ENCODE measurements around the gene NKG7.

Gene NKG7

DNA sequence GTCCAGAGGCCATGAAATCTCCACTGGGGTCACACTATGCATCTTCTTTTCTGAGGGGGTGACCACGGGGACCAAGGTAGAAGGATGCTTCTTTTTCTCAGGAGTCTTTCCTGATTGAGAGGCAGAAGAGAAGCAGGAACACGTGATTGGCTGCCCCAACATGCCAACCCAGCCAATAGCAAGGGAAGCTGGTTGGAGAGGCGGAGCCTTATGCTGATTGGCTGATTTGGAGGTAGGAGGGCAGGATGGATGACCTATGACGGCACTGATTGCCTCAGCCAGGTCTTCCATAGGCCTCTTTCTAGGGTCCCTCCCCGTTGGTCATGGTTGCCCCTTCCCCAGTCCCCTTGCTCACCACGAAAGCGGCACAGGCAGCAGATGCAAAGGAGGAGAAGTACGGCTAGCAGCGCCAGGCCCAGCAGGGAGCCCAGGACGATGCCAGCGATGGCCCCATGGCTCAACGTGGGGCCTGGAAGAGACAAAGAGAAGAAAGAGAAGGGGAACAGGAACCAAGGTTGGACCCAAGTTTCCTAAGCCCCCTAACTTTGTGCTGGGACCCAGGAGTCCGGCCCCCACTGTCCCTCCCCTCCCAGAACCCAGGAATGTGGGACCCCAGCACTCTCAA lies 38.5 kb downstream of the NKG7 start:
- FAIRE-seq, result no peak

DNA sequence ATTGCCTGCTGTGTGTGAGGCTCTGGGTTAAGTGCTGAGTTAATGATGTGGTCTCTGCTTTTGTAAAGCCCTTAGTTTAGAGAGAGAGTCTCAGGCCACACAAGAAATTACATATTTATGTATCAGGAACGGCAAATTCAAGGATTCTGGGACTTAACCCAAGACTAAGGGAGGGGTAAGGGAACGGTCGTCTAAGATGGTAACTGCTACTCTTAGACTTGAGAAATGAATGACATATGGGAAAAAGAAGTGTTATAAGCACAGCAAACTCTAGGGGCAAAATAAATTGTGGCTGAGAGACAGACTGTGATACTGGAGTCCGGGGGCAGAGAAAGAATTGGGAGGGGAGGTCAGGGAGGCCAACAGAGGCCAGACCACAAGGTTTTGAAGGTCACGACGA lies 40.7 kb downstream of the NKG7 start:
- FAIRE-seq, result no peak

DNA sequence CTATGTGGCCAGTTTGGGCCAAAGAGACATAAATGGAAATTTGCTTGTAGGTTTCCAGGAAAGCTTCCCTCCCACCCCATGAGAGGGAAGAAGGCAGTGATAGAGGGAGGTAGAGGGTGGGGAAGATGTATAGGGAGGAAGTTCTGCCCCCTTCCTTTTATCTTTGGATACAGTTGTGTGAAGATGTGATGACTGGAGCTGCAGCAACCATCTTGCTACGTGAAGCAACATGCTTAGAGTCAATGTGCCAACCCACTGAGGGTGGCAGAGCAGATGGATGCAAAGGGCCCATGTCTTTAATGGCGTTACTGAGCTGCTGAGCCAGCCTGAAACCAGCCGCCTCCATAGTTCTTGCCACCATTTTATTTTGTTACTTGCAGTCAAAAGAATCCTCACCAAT lies 41.3 kb downstream of the NKG7 start:
- FAIRE-seq, result no peak

DNA sequence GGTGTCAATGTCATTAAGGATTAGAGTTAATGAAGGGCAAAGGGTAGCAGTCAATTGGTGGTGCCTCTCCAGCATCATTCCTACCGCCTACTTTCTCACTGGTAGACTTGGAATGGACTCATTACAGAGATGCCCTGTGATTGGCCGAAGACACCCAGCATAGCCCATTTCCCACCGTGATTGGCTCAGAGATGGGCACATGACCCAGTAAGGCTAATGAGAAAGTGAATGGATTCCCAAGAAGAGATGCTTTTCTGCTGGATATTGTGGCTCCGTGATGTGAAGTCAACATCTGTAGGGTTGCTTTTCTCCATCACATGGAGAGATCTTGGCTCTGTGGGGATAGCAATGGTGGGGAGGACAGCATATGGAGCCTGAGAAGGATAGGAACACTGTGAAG lies 42.1 kb downstream of the NKG7 start:
- no peak for FAIRE-seq

DNA sequence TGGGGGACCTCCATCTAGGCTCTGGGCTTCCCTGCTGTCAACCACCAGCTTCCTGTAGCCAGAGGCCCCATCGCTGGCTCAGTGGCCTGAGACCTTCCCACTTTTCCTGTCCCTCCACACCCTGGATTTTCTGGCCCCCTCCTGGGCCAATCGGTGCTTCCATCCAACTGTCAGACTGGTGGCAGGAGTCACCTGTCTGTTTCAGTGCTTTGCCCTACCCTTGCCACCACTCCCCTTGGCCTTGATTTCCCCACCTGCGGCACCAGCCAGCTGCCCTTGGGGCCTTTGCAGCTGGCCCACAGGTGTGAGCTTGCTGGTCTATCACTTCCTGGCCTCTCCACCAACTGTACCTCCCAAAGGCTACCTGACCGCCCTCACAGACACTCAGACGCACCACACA lies 43.0 kb downstream of the NKG7 start:
- FAIRE-seq, result no peak

DNA sequence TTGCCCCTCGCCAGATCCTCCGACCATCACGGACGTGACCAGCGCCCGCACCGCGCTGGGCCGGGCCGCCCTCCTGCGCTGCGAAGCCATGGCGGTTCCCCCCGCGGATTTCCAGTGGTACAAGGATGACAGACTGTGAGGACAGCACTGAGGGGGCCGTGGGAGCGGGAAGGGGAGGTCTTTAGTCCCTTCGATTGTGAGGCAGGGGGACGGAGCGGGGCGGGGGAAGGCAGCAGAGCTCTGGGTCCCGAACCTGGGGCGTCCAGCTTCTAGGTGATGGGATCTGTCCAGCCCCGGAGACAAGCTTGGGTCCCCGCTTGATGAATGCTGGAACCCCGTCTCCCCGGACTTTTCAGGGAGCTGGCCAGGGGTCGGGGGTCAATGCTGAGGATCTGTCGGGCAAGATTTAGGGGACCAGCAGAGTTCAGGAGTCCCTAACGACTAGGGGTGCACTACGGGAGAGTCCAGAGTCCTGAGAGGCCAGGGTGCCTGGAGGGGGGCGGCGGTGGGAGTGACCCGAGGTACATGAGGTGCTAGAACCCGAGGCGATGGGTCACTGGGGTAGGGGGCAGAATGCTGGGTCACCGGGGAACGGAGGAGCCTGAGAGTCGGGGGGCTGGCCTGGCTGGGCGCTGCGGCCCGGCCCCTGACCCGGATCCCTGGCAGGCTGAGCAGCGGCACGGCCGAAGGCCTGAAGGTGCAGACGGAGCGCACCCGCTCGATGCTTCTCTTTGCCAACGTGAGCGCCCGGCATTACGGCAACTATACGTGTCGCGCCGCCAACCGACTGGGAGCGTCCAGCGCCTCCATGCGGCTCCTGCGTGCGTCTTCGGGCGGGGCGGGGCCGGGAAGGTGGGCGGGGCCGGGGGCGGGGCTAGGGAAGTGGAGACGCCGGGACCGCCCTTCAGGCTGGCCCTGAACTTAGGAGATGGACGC lies 45.1 kb downstream of the NKG7 start:
- FAIRE-seq, result no peak

DNA sequence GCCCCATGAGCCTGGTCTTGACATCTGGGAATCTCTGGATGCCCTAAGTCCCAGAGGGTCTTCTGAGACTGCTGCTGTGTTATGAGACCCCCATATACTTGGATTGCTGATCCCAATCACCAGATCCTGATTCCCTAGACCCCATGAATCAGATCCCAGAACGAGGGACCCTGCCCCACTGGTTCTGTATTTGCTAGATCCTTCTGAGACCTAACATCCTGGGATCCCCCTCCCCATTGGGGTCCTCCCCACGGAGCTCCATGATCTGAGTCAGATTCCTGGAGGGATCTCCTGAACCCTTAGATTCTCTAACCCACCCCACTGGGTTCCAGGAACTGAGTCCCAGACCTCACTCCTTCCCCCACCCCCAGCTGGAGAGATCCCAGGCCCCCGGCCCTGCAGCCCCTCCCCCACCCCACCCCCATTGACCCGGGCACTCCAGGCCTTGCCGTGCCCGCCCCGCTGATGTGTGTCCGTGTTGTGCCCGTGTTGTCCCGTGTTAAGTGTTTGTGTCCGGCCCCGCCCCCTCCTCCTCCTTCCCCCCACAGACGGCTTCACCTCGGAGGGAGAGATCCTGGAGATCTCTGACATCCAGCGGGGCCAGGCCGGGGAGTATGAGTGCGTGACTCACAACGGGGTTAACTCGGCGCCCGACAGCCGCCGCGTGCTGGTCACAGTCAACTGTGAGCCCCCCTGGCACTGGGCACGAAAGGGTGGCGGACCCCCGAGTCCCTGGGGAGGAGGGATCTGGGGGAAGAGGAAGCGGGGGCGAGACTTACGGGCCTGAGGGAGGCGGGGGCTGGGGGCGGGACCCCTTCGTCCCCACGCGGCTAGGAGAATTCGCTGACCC lies 46.0 kb downstream of the NKG7 start:
- FAIRE-seq, result no peak

DNA sequence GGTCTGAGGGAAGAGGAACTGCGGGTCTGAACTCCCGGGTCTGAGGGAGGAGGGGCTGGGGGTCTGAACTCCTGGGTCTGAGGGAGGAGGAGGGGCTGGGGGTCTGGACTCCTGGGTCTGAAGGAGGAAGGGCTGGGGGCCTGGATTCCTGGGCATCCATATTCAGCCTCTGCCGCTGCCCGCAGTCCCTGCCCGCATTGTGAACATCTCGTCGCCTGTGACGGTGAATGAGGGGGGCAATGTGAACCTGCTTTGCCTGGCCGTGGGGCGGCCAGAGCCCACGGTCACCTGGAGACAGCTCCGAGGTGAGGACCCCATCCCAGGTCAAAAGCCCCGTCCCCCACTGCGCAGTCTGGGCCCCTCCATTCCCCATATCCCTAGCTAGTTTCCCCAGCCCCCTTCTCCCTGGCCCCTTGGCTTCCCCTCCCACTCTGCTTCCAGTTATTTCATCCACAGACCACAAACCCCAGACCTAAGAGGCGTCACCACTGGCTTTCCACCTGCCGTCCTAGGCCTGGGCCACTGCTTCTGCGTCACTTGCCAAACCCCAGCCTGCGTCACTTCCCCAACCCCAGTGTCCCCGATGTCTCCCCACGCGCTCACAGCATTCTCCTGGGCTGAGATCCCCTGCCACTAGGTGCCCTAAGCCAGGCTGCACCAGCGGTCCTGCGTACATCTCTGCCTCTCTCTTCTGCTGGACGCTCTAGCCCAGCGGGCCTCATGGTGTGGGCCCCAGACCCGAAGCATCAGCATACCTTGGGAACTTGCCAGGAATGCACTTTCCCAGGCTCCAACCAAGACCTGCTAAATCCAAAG lies 47.1 kb downstream of the NKG7 start:
- FAIRE-seq, result no peak

DNA sequence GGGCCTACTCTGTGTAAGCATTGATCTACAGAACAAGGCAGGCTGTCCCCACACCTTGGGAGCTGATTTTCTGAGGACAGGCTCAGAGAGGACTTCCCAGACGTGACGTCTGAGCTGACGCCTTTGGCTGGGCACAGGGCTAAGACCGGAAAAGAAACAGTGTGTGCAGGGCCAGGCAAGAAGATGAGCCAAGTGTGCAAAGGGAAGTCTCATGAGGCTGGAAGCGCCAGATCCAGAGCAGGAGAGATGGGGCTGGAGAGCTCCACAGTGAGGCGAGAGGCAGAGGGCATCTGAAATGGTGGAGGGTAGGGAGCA lies 48.3 kb downstream of the NKG7 start:
- FAIRE-seq, result no peak

DNA sequence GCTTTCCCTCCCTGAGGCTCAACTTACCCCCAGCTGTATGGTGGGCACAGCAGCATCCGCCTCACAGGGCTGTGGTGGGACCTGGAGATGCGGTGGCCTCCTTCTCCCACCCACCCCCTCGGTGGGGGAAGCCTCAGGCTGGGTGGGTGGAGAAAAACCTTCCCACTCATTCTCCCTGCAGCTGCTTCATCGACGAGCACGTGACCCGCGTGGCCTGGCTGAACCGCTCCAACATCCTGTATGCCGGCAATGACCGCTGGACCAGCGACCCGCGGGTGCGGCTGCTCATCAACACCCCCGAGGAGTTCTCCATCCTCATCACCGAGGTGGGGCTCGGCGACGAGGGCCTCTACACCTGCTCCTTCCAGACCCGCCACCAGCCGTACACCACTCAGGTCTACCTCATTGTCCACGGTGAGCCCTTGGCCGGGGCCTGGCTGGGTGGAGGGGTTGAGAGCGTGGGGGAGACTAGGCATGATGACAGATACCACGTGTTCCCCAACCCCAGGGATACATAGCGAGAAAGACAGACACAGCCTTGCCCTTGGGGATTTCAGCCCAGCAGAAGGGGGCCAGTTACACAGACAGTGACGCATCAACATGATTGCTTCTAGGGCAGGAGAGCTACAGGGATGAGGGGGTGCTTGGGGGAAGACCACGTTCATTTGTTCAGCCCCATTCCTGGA lies 48.8 kb downstream of the NKG7 start:
- no peak for FAIRE-seq

DNA sequence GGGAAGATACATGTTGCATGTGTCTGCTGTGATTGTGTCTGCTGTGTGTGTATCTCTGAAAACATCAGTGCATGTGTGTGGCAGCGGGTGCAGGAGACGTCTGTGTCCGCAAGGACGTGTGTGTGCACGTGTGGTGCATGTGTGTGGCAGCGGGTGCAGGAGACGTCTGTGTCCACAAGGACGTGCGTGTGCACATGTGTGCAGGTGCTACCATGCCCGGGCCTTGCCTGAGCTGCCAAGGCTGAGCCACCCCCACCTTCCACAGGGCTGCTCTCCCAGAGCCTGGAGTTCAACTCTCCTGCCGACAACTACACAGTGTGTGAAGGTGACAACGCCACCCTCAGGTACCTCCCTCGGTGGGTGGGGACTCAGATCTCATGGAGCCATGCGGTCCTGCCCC lies 50.7 kb downstream of the NKG7 start:
- FAIRE-seq, result no peak

Data from colon (tissue), 2 donors.